T-cell (primary cell): ENCODE measurements around the gene STK25. TPM values are rescaled to one million over a fixed set of nuclear protein-coding genes. Genes with fewer than 3 reads are reported as not detected.

Experiments used
- ATAC-seq, 4 experiments: fragments of 200-7000 bp in 3 of 4; fragments of 150-1000 bp in 1 of 4; cut with Tn5 transposase; replicated peaks in 1 of 4; 1 replicate in 3 of 4; 2 replicates in 1 of 4; pipeline ENCODE4 v1.10.0; 2021; ENCODE audit warnings: moderate library complexity in 3 of 4, mild to moderate bottlenecking in 2 of 4, moderate number of reproducible peaks in 1 of 4
- CTCF ChIA-PET, 2 donors: fragments of 300-600 bp; sonication (Branson Sonifier 250); formaldehyde crosslinking; loops; one replicate each; lab custom pipeline; 2022; ENCODE audit warnings: antibody characterized with exemption in 2 of 2; lab: Charles Lee
- POLR2A ChIA-PET, 2 donors: fragments of 300-600 bp; sonication (Branson Sonifier 250); formaldehyde crosslinking; loops; one replicate each; lab custom pipeline; 2022; ENCODE audit warnings: antibody characterized with exemption in 2 of 2; lab: Charles Lee
- DNase-seq, 35 experiments: peaks; one replicate each; pipeline versions ENCODE4 v3.0.0 to v3.0.0-alpha.2; 2013 to 2023
- H3K27ac ChIP-seq: one replicate; pipeline ENCODE4 v1.5.1; 2013; ENCODE audit warnings: low read length
- H3K27me3 ChIP-seq, 2 experiments: replicated peaks in 1 of 2; 1 replicate in 1 of 2; 2 replicates in 1 of 2; pipeline versions ENCODE4 v1.6.1 to v1.7.0; 2013; ENCODE audit warnings: low read length in 1 of 2, mixed read lengths in 1 of 2; ENCODE audit not compliant: control insufficient read depth in 2 of 2, insufficient read depth in 2 of 2; ENCODE audit errors: extremely low read depth in 1 of 2
- H3K36me3 ChIP-seq, 2 donors: 1 replicate in 1 of 2; 2 replicates in 1 of 2; pipeline versions ENCODE4 v1.6.1 to v1.7.0; 2013; ENCODE audit warnings: low read length in 1 of 2; ENCODE audit not compliant: control insufficient read depth in 2 of 2, insufficient read depth in 1 of 2; ENCODE audit errors: extremely low read depth in 1 of 2
- H3K4me1 ChIP-seq, 2 experiments: 1 replicate in 1 of 2; 2 replicates in 1 of 2; pipeline versions ENCODE4 v1.6.1 to v1.7.0; 2013; ENCODE audit warnings: low read length in 2 of 2, mixed read lengths in 1 of 2; ENCODE audit not compliant: insufficient read depth in 2 of 2, control insufficient read depth in 1 of 2; ENCODE audit errors: extremely low read depth in 1 of 2
- H3K4me3 ChIP-seq, 2 donors: 1 replicate in 1 of 2; 2 replicates in 1 of 2; pipeline versions ENCODE4 v1.5.1 to v1.7.0; 2013; ENCODE audit warnings: mild to moderate bottlenecking in 2 of 2, low read length in 1 of 2, moderate library complexity in 1 of 2; ENCODE audit not compliant: control insufficient read depth in 1 of 2; ENCODE audit errors: extremely low read depth in 1 of 2
- H3K9me3 ChIP-seq: 2 replicates; pipeline ENCODE4 v1.7.0; 2013
- H3K27ac Mint-ChIP-seq, 2 donors: one replicate each; pipeline ENCODE4 v1.8.0; 2020 to 2021; ENCODE audit warnings: mild to moderate bottlenecking in 2 of 2, mixed read lengths in 2 of 2
- H3K27me3 Mint-ChIP-seq, 2 donors: one replicate each; pipeline ENCODE4 v1.8.0; 2021 to 2022; ENCODE audit warnings: mixed read lengths in 2 of 2
- H3K36me3 Mint-ChIP-seq: one replicate; pipeline ENCODE4 v1.8.0; 2021; ENCODE audit warnings: mixed read lengths
- H3K4me1 Mint-ChIP-seq, 3 donors: one replicate each; pipeline ENCODE4 v1.8.0; 2020 to 2022; ENCODE audit warnings: mixed read lengths in 3 of 3, mild to moderate bottlenecking in 1 of 3
- H3K4me3 Mint-ChIP-seq, 3 donors: one replicate each; pipeline ENCODE4 v1.8.0; 2020 to 2022; ENCODE audit warnings: mild to moderate bottlenecking in 3 of 3, mixed read lengths in 3 of 3, moderate library complexity in 3 of 3
- H3K9me3 Mint-ChIP-seq, 3 donors: one replicate each; pipeline ENCODE4 v1.8.0; 2020 to 2022; ENCODE audit warnings: mixed read lengths in 3 of 3
- WGBS: methylation state at CpG from one replicate; pipeline ENCODE4 v1.1.5; 2013; ENCODE audit warnings: missing lambda C conversion rate; ENCODE audit not compliant: insufficient coverage; 5-methylcytosine and 5-hydroxymethylcytosine counted together
- total RNA-seq, 35 experiments: library from RNA in 6 of 35; stranded (reverse) in 6 of 35; fragments of 120-200 nt in 1 of 35; gene quantifications; one replicate each; pipeline versions ENCODE4 v1.2.1 to v1.2.4 and lab custom pipeline; 2013 to 2026

The STK25 gene
- total RNA-seq, 5 donors from 2014 or later (not counting 1 experiment from before 2014, with no cell fraction given): 113 to 199 (median 193) TPM

DNA sequence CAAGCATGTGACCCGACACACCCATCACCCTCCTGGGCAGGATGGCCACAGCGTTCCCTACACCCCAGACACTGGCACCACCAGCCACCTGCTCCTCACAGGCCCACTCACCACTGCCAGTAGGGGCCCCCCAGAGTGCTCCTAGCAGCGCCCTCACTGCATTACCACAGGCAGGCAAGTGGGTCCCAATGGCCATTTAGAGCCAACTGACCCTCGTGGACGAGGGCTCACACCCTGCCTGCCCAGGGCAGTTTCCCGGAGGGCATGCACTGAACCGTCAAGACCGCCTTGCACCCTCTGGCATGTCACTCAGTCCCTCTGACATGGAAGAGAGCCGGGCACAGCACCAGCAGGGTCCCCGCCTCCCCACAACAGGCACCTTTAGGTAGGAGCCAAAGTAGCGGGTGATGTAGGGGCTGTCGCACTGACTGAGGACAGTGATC is 7.3 kb downstream of the STK25 start:
- Histone ChIP-seq H3K4me1 (peaks cover 0 to 6% of the 10 kb centered on the region in 2 experiments), H3K4me3 (no peak overlapping the region), H3K27ac (no peak overlapping the region), H3K27me3 (no peaks in the 10 kb centered on the region), H3K9me3 (no peaks in the 10 kb centered on the region), H3K36me3 (peaks cover 10 to 28% of the 10 kb centered on the region in 2 donors)
- 85% methylated on average over 9 of the region's 12 CpGs for WGBS
- no peak for DNase-seq
- Mint-ChIP-seq H3K27me3 (no peaks in the 10 kb centered on the region), H3K9me3 (no peaks in the 10 kb centered on the region), H3K36me3 (no peaks in the 10 kb centered on the region), H3K4me3 (no peak overlapping the region), H3K4me1 (peaks cover 9 to 10% (median 10%) of the 10 kb centered on the region in 3 donors), H3K27ac (no peak overlapping the region)
- CTCF ChIA-PET: no interaction called here
- ATAC-seq: no peak
- POLR2A ChIA-PET: no interaction called here

DNA sequence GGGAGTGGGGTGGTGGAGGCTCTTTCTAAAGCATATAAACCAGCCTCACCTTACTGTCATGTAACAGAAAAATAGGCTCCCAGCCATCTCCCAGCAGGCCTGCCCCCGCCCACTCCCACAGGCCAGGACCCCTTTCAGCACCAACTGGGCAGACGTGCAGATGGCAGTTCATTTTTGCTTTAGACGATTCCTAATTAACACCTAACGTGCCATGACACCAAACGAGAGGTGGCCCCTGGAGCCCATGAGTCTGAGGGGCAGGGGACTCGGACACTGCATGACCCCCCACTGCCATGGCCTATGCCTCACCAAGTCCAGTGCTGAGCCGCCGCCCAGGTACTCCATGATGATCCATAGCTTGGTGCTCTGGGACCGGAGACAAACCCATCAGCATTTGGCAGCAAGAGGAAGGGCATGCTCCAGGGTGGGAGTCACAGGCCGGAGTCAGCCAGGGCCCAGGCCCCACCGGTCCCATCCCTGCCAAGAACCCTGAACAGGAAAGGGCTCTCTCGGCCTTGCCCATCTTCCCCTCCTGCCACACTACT is 7.9 kb downstream of the STK25 start:
- Mint-ChIP-seq H3K9me3 (no peaks in the 10 kb centered on the region), H3K4me1 (peaks cover 8 to 9% (median 8%) of the 10 kb centered on the region in 3 donors), H3K4me3 (no peak overlapping the region), H3K27me3 (no peaks in the 10 kb centered on the region), H3K27ac (no peak overlapping the region), H3K36me3 (no peaks in the 10 kb centered on the region)
- Histone ChIP-seq H3K36me3 (peaks cover 10 to 35% of the 10 kb centered on the region in 2 donors), H3K27me3 (no peaks in the 10 kb centered on the region), H3K27ac (no peak overlapping the region), H3K4me1 (peaks cover 0 to 4% of the 10 kb centered on the region in 2 experiments), H3K9me3 (no peaks in the 10 kb centered on the region), H3K4me3 (no peak overlapping the region)
- ChIA-PET POLR2A (no interaction called here), CTCF (no interaction called here)
- WGBS: 96% methylated on average over 11 of the region's 12 CpGs
- no peak for DNase-seq
- no peak for ATAC-seq

DNA sequence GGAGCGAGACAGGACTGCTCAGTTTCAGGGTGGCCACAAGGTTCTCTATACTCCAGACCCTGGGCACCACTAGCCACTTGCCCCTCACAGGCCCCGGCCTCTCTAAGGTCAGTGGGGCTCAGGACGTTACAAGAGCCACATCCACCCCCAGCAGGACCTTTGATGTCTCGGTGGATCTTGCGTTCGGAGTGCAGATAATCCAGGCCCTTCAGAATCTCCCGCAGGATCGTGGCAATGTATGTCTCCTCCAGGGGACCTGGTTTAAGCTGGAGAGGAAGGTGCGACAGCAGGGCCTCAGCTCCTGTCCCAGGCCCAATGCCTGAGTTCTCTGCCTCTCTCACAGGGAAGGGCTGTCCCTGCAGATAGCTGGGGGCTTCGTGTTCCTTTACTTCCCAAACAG is 8.4 kb downstream of the STK25 start:
- peaks cover 4% of the 10 kb centered on the region for H3K36me3 Mint-ChIP-seq

DNA sequence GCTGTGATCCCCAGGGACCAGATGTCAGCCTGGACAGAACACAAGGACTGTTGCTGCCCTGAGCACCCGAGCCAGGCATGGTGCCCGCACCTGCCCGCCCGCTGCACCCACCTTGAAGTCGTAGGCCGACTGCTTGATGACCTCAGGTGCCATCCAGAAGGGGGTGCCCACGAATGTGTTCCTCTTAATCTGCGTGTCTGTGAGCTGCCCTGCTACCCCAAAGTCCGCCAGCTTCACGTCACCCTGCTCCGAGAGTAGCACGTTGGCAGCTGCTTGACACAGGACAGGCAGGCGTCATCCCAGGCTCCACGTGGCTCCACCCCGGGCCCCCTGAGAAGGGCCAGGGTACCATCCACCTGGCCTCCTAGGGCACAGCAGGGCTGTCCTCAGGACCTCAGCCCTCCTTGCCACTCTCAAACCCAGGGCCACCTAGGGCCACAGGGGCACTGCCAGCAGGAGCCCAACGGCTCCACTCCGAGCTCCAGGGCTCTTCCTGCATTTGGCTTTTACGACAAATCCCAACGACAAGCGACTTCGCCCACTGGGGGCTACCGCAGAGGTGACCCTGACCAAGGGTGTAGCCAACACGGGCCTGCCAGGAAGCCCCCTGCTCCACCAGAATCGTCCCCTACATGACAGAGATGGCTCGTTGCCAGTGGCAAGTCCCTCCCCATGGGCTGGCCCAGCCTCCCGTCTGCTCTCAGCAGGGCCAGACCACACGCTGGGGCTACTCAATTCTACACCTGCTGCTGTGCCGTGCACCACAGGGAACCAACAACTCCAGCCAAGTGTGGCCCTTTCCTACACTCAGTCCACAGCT is 9.0 kb downstream of the STK25 start:
- Mint-ChIP-seq H3K9me3 (no peaks in the 10 kb centered on the region), H3K4me3 (no peak overlapping the region), H3K36me3 (peaks cover 6% of the 10 kb centered on the region), H3K27ac (no peak overlapping the region), H3K27me3 (no peaks in the 10 kb centered on the region), H3K4me1 (no peaks in the 10 kb centered on the region)
- no peak for ATAC-seq
- CTCF ChIA-PET: no interaction called here
- peaks cover 10 to 45% of the 10 kb centered on the region in 2 donors for H3K36me3 ChIP-seq
- H3K4me3 ChIP-seq: no peak overlapping the region
- POLR2A ChIA-PET: no interaction called here
- no peaks in the 10 kb centered on the region for H3K27me3 ChIP-seq
- H3K27ac ChIP-seq: no peak overlapping the region
- no peak for DNase-seq
- WGBS: 92% methylated on average over 27 of the region's 28 CpGs
- no peaks in the 10 kb centered on the region for H3K9me3 ChIP-seq
- H3K4me1 ChIP-seq: no peaks in the 10 kb centered on the region

More for the DNA sequence above, 8.4 kb downstream of the STK25 start:
- Mint-ChIP-seq H3K27me3 (no peaks in the 10 kb centered on the region), H3K27ac (no peak overlapping the region), H3K4me3 (no peak overlapping the region), H3K4me1 (peaks cover 3 to 4% (median 3%) of the 10 kb centered on the region in 3 donors), H3K9me3 (no peaks in the 10 kb centered on the region)
- no peak for DNase-seq
- Histone ChIP-seq H3K4me3 (no peak overlapping the region), H3K27ac (no peak overlapping the region), H3K4me1 (no peaks in the 10 kb centered on the region), H3K27me3 (no peaks in the 10 kb centered on the region), H3K36me3 (peaks cover 10 to 39% of the 10 kb centered on the region in 2 donors), H3K9me3 (no peaks in the 10 kb centered on the region)
- ATAC-seq: no peak
- WGBS: 94% methylated on average over 7 of the region's 10 CpGs
- CTCF ChIA-PET: no interaction called here
- POLR2A ChIA-PET: no interaction called here

DNA sequence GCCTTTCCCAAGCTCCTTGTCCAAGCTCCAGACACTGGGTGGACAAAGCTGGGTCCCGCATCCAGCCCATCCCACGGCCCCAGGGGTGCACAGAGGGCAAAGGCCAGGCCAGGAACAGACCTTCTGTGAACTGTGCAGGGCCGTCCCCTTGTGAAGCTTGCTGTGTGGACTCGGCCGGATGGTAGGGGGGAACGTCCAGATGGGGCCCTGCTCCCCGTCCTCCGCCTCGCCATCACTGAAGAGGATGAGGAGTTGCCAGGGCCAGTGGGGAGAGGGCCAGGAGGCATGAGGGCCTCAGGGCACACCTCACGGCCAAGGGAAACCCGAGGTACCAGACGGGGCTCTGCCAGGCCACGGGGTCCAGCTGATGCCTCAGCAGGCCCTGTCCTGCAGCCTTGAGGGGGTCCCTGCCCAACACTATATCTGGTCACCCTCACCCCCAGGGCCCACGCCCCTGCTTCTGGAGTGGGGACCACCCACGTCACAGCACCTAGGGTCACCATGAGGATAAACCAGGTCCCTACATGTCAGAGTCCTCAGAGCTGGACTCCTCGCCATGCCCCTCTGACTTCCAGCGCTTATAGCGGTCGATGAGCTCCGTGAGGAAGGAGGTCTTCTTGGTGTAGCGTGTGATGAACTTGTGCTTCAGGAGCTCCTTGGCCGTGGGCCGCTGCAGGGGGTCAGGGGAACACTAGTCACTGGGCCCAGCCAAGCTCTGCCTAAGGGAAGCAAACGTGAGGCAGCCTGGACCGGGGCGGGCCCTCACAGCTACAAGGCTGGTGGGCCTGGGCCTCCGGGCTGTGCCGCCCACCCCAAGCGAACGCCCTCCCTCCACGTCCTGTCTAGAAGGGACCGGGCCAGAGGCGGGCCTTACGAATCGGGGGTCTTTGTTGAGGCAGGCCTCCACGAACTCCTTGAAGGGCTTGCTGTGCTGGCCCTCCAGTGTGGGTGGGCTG is 10.0 kb downstream of the STK25 start:
- Histone ChIP-seq H3K4me3 (no peak overlapping the region), H3K27me3 (no peaks in the 10 kb centered on the region), H3K4me1 (no peaks in the 10 kb centered on the region), H3K9me3 (no peaks in the 10 kb centered on the region), H3K27ac (no peak overlapping the region), H3K36me3 (peaks cover 10 to 50% of the 10 kb centered on the region in 2 donors)
- H3K36me3 Mint-ChIP-seq: peaks cover 6% of the 10 kb centered on the region
- CTCF ChIA-PET: no interaction called here
- no peaks in the 10 kb centered on the region for H3K27me3 Mint-ChIP-seq
- DNase-seq (no peak), ATAC-seq (no peak)
- no peaks in the 10 kb centered on the region for H3K9me3 Mint-ChIP-seq
- POLR2A ChIA-PET: no interaction called here
- no peak overlapping the region for H3K27ac Mint-ChIP-seq
- 96% methylated on average over 21 of the region's 36 CpGs for WGBS
- H3K4me1 Mint-ChIP-seq: no peaks in the 10 kb centered on the region
- no peak overlapping the region for H3K4me3 Mint-ChIP-seq
